Daoy (cell line): ENCODE data around the gene DTYMK. TPM values are rescaled to one million over a fixed set of nuclear protein-coding genes. Genes with fewer than 3 reads are reported as not detected.
"Not testable (repeated sequence)": the region's sequence is repeated elsewhere in the genome, so short reads cannot be mapped to it uniquely, and the experiment has no call there.

Source experiments
- DNase-seq: peaks from one replicate; pipeline ENCODE4 v3.0.0-alpha.2; 2015; ENCODE audit warnings: low read depth
- total RNA-seq: library from RNA; depleted of rRNA; stranded (reverse); fragments of >200 nt; shearing (Covaris generic); gene quantifications from 2 replicates; pipeline ENCODE4 v1.2.3, GENCODE V29; 2014

Gene DTYMK
- total RNA-seq, 1 experiment from 2014 or later, result 105 TPM

- DNase-seq, result no peak
These were observed 14.1 kb downstream of the DTYMK start for GRCh38 chr2:241672243-241673188.

DNA sequence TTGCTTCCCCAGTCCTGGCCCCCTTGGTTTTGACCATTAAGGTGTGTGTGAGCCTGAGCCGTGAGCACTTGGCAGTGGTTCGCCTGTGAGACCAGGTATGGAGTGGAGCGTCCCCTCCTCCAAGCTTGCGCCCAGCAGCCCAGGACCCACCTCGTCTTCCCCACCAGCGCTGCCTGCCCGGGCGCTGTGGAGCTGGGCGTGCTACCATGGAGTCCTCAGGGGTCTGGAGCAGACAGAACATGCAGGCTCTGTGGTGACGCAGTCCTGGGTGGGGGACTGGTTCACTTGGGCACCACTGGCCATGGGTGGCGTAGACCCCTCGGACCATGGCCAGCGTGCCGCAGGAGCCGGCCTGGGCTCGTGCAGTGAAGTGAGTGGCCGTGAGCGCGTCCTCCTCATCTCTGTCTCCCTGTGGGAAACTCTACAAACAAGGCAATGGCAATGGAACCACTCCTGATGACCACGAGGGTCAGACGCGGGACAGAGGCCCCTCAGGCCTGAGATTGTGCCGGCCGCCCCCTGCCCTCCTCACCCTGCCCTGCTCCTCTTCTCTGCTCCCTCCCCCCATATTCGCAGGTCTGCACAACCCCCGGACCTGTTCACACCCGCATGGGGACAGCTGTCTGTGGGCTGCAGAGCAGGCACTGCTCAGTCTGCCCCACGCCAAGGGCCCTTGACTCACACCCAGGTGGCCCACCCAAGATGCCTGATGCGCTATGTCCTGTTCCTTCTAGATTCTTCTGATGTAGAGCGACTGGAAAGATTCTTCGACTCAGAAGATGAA, 15.0 kb downstream of the DTYMK start:
- DNase-seq, result no peak

DNA sequence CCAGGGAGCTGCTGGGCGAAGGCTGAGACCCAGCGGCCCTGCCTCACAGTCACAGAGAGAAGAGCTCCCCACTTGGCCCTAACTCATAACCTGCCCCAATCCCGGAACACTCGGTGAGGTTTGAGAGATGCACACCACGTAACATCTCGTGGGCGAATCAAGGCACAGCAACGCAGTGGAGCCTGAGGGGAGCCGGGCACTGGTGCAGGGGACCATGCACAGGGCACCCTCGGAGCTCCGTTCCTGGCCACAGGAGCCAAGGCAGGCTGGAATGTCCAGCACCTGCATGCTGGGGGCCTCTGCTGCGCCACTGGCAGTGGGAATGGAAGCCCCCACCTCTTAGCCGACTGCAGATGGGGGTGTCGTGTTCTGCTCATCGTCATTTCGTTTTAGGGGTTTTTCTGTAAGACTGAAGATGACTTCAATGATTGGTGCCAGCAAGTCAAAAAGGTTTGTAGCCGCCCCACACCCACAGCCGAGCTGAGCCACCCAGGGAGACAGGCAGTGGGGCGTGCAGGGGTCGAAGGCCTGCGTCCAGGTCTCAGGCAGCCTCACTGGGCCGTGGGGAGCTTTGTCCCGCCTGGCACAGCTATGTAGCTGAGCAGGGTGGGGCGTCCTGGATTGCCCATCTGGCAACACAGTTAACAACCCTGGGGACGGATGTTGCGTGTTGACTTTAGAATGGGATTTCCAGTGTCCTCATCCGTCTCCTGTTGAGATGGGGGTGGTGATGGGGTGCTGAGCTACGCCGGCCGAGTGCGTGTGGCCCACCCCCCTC, 16.1 kb downstream of the DTYMK start:
- DNase-seq, result no peak

DNA sequence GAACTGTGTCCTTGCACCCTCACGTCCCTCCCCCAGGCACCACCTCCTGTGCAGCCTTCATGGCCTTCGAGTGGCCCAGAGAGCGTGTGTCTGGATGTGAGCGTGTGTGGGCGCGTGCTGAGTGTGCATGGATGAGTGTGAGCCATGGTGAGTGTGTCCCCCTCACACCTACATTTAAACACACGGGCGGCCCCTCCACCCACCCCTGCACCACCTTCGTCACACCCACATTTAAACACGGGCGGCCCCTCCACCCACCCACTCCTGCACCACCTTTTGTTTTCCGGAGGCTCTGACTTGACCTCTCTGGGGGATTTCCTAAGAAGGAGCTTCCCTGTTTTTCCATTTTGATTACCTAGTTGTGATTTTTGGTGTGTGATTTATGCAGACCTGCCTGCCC, 17.8 kb downstream of the DTYMK start:
- DNase-seq, result no peak

GRCh38 chr2:241668354-241668753, 18.3 kb downstream of the DTYMK start:
- no peak for DNase-seq

GRCh38 chr2:241666627-241667400, 19.8 kb downstream of the DTYMK start:
- DNase-seq, result no peak

GRCh38 chr2:241665731-241666440, 20.7 kb downstream of the DTYMK start:
- peak; percentile 37 for DNase-seq

DNA sequence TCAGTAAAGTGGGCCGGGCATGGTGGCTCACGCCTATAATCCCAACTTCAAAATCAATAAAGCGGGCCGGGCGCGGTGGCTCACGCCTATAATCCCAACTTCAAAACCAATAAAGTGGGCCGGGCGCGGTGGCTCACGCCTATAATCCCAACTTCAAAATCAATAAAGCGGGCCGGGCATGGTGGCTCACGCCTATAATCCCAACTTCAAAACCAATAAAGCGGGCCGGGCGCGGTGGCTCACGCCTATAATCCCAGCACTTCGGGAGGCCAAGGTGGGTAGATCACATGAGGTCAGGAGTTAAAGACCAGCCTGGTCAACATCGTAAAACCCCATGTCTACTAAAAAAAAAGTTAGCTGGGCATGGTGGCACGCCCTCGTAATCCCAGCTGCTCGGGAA, 23.9 kb downstream of the DTYMK start:
- not testable (repeated sequence) for DNase-seq

DNA sequence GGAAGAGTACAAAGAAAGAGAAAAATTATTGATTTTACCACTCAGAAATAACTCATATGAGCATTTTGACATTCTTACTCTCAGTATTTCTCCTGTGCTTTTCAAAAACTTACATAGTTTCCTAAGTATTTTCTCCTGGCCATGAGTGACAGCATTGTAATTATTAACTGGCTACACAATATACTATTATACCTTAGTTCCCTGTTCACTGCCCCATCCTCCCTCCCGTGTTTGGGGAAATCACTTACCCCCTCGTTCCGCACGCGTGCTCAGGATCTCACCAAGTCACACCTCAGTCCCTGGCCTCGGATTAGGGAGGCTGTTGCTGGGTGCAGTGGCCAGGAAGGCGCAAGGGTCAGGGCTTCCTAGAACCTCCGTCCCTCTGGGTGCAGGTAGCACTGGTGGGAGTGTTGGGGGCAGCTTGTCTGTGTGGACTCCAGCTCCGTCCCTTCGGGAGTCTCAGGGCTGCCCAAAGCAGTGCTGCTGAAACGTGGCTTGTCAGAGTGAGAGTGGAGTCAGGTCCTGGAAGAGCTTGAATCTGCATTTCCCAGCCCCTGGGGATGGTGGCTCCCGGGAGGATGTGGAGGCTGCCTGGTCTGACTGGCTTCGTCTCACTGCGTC, 25.9 kb downstream of the DTYMK start:
- no peak for DNase-seq

GRCh38 chr2:241659150-241659739, 27.4 kb downstream of the DTYMK start:
- DNase-seq, result peak; percentile 57

GRCh38 chr2:241658296-241658695, 28.3 kb downstream of the DTYMK start:
- DNase-seq, result no peak

GRCh38 chr2:241657786-241658254, 28.8 kb downstream of the DTYMK start:
- no peak for DNase-seq

- no peak for DNase-seq
These were observed 30.3 kb downstream of the DTYMK start for GRCh38 chr2:241656190-241656741.

GRCh38 chr2:241655516-241656189, 31.0 kb downstream of the DTYMK start:
- DNase-seq, result no peak

- no peak for DNase-seq
These were observed 32.1 kb downstream of the DTYMK start for GRCh38 chr2:241654551-241654950.

DNA sequence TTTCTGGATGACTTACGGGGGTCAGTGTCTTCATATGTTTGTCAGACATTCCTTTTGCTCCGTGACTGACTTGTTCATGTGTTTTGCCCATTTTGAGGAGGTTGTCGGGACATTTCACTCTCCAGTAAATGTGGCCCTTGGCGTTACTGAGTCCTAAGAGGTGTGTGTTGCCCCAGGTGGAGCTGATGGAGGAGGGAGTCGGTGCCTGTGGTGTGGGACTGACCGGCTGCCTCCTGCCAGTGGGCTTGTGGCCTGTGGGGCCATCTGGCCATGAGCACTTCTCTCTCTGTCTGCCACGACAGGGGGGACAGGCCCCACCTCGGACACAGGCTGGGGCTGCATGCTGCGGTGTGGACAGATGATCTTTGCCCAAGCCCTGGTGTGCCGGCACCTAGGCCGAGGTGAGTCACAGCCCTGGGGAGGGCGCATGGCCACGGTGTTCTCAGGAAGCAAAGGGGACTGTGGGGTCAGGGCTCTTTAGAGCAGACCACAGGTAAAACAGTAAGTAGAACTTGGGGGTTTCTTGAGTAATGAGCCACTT, 33.3 kb downstream of the DTYMK start:
- no peak for DNase-seq

GRCh38 chr2:241652722-241653121, 33.9 kb downstream of the DTYMK start:
- no peak for DNase-seq

DNA sequence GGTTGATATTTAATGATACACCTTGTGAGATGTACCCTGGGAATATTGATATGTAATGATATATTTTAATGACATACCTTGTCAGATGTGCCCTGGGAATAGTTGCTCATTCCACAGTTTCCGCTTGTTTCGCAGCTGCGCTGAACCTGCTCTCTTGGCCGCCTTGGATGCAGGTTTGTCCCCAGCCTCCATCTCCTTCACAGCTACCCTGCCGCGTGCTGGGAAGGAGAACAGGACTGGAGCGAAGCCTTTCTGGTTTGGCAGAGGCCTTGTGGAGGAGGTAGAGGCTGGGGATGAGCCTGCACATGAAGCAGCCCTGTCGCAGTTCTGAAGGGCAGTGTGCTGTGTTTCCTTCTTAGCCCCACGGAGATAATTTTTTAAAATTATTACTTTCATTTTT, 34.5 kb downstream of the DTYMK start:
- no peak for DNase-seq
